ENCODE measurements around the gene ENPP1. TPM values are rescaled to one million over a fixed set of nuclear protein-coding genes. Genes with fewer than 3 reads are reported as not detected.

The ENPP1 gene
- total RNA-seq, 4 donors from 2014 or later: 7.9 to 35.2 (median 19.2) TPM

DNA sequence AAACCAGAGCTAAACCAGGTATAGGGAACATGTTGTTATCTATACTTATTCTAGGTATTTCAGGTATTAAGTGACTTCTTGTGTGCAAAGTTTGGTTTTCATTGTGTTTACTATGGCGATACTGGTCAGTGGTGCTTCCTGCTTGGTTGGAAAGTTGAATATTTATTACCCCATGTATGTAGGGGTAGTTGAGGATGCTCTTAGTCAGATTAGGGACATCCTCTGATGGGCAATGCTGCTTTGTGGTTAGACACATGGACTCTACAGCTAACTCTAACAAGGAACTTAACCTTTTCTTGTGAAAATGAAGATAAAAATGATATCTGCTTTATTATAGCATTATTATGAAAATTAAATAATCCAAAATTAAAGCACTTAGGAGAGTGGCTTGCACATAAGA, 44.1 kb upstream of the ENPP1 start:
- Histone ChIP-seq H3K27me3 (no peaks in the 10 kb centered on the region), H3K27ac (replicated peaks in 1 of 4) (no peak overlapping the region), H3K9me3 (no peaks in the 10 kb centered on the region), H3K4me3 (no peak overlapping the region), H3K4me1 (peaks cover 0 to 16% (median 6%) of the 10 kb centered on the region in 4 donors), H3K36me3 (no peaks in the 10 kb centered on the region)
- WGBS: 70% methylated on average over 1 of the region's 1 CpG
- intact Hi-C loops (cut with DNase I): no loop called here
- no peak for DNase-seq (ENCODE audit: extremely low spot score)
- TF ChIP-seq EP300 (IDR thresholded peaks at IDR 0.05): no peak
- TF ChIP-seq POLR2AphosphoS5 (IDR thresholded peaks at IDR 0.05): no peak
- TF ChIP-seq POLR2A (IDR thresholded peaks at IDR 0.05; ENCODE audit: low read depth): no peak
- TF ChIP-seq, protein P1, sequence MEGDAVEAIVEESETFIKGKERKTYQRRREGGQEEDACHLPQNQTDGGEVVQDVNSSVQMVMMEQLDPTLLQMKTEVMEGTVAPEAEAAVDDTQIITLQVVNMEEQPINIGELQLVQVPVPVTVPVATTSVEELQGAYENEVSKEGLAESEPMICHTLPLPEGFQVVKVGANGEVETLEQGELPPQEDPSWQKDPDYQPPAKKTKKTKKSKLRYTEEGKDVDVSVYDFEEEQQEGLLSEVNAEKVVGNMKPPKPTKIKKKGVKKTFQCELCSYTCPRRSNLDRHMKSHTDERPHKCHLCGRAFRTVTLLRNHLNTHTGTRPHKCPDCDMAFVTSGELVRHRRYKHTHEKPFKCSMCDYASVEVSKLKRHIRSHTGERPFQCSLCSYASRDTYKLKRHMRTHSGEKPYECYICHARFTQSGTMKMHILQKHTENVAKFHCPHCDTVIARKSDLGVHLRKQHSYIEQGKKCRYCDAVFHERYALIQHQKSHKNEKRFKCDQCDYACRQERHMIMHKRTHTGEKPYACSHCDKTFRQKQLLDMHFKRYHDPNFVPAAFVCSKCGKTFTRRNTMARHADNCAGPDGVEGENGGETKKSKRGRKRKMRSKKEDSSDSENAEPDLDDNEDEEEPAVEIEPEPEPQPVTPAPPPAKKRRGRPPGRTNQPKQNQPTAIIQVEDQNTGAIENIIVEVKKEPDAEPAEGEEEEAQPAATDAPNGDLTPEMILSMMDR (IDR thresholded peaks at IDR 0.05): no peak

GRCh38 chr6:131764350-131764749, 43.5 kb upstream of the ENPP1 start:
- intact Hi-C loops (cut with DNase I): no loop called here
- H3K4me3 ChIP-seq: no peak overlapping the region
- H3K9me3 ChIP-seq: no peaks in the 10 kb centered on the region
- no peaks in the 10 kb centered on the region for H3K27me3 ChIP-seq
- H3K27ac ChIP-seq (replicated peaks in 1 of 4): no peak overlapping the region
- WGBS: 83% methylated on average over 4 of the region's 4 CpGs
- no peaks in the 10 kb centered on the region for H3K36me3 ChIP-seq
- TF ChIP-seq, protein P1 (IDR thresholded peaks at IDR 0.05): no peak
- TF ChIP-seq EP300 (IDR thresholded peaks at IDR 0.05) (no peak), POLR2AphosphoS5 (IDR thresholded peaks at IDR 0.05) (no peak), POLR2A (IDR thresholded peaks at IDR 0.05; ENCODE audit: low read depth) (no peak)
- peaks cover 0 to 16% (median 6%) of the 10 kb centered on the region in 4 donors for H3K4me1 ChIP-seq
- no peak for DNase-seq (ENCODE audit: extremely low spot score)

- 74% methylated on average over 9 of the region's 9 CpGs for WGBS
- Histone ChIP-seq H3K36me3 (no peaks in the 10 kb centered on the region), H3K9me3 (no peaks in the 10 kb centered on the region), H3K27ac (replicated peaks in 1 of 4) (peak overlapping the region in 1 of 4 donors; percentile 2), H3K4me3 (no peak overlapping the region), H3K27me3 (no peaks in the 10 kb centered on the region), H3K4me1 (peaks cover 0 to 16% (median 6%) of the 10 kb centered on the region in 4 donors)
- intact Hi-C loops (cut with DNase I): no loop called here
- TF ChIP-seq POLR2AphosphoS5 (IDR thresholded peaks at IDR 0.05): no peak
- no peak for TF ChIP-seq EP300 (IDR thresholded peaks at IDR 0.05)
- TF ChIP-seq, protein P1 (IDR thresholded peaks at IDR 0.05): no peak
- TF ChIP-seq POLR2A (IDR thresholded peaks at IDR 0.05; ENCODE audit: low read depth): no peak
- no peak for DNase-seq (ENCODE audit: extremely low spot score)
Observed at GRCh38 chr6:131765081-131765803, 42.6 kb upstream of the ENPP1 start.

DNA sequence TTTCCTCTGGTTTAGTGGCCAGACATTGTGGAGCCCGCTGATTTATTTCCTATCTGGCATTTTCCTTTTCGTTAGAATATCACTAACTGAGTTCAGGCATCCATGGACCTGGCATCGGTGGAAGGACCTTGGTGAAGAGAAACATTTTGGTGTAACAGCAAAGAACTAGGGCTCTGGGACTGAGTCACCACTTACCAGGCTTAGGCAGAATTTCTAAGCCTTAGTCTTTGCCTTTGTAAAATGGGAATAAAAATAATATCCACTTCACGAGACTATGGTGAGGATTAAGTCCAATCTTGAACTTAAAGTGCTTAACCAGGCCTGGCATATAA, 42.0 kb upstream of the ENPP1 start:
- WGBS: 85% methylated on average over 4 of the region's 4 CpGs
- DNase-seq (ENCODE audit: extremely low spot score): no peak
- TF ChIP-seq POLR2AphosphoS5 (IDR thresholded peaks at IDR 0.05) (no peak), POLR2A (IDR thresholded peaks at IDR 0.05; ENCODE audit: low read depth) (no peak), EP300 (IDR thresholded peaks at IDR 0.05) (no peak)
- TF ChIP-seq, protein P1 (IDR thresholded peaks at IDR 0.05): no peak
- no peaks in the 10 kb centered on the region for H3K27me3 ChIP-seq
- H3K4me1 ChIP-seq: peaks cover 0 to 16% (median 6%) of the 10 kb centered on the region in 4 donors
- H3K36me3 ChIP-seq: no peaks in the 10 kb centered on the region
- peak overlapping the region in 1 of 4 donors; percentile 2 for H3K27ac ChIP-seq (replicated peaks in 1 of 4)
- H3K4me3 ChIP-seq: no peak overlapping the region
- H3K9me3 ChIP-seq: no peaks in the 10 kb centered on the region
- intact Hi-C loops (cut with DNase I): no loop called here

GRCh38 chr6:131766631-131767030, 41.2 kb upstream of the ENPP1 start:
- intact Hi-C loops (cut with DNase I): no loop called here
- Histone ChIP-seq H3K4me3 (no peak overlapping the region), H3K4me1 (peaks cover 0 to 16% (median 6%) of the 10 kb centered on the region in 4 donors), H3K27me3 (no peaks in the 10 kb centered on the region), H3K9me3 (no peaks in the 10 kb centered on the region), H3K27ac (replicated peaks in 1 of 4) (no peak overlapping the region), H3K36me3 (no peaks in the 10 kb centered on the region)
- no peak for DNase-seq (ENCODE audit: extremely low spot score)
- 82% methylated on average over 2 of the region's 2 CpGs for WGBS
- TF ChIP-seq, protein P1 (IDR thresholded peaks at IDR 0.05): no peak
- TF ChIP-seq POLR2A (IDR thresholded peaks at IDR 0.05; ENCODE audit: low read depth): no peak
- TF ChIP-seq POLR2AphosphoS5 (IDR thresholded peaks at IDR 0.05): no peak
- no peak for TF ChIP-seq EP300 (IDR thresholded peaks at IDR 0.05)

All from esophagus muscularis mucosa (tissue), 4 donors.